NCI-H2227 (cell line): Measurements from ENCODE around the gene CTTNBP2NL.
A peak's percentile ranks its signal among the peaks of the same experiment; 100 is the strongest.
"Not testable (repeated sequence)": the region's sequence is repeated elsewhere in the genome, so short reads cannot be mapped to it uniquely, and the experiment has no call there.

ENCODE experiments used
- DNase-seq: peaks from one replicate; lab custom pipeline; 2025; ENCODE audit not compliant: unreplicated experiment; lab: John Stamatoyannopoulos, UW

CTTNBP2NL gene

DNA sequence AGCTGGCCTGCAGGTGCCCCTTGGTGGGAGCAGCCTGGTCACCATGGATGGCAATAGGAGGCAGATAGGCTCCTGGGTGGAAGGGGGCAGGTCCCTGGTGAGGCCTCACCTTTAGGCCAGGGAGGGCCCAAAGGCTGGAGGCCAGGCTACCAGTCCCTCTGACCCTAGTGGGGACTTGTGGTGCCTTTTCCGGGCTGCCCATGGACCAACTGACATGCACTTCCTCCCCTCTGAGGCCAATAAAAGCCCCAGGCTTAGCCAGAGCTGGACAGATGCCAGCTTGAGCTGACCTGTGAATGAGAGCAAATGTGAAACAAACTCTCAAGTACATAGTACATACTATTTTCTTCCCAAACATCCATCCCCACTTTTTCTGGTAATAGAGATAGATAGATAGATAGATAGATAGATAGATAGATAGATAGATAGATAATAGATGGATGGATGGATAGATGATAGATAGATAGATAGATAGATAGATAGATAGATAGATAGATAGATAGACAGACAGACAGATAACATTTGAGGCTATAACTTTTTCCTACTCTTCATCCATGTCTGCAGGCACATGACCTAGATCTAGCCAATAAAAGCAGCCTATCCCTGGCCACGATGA lies 9.2 kb upstream of the CTTNBP2NL start:
- DNase-seq = no peak

DNA sequence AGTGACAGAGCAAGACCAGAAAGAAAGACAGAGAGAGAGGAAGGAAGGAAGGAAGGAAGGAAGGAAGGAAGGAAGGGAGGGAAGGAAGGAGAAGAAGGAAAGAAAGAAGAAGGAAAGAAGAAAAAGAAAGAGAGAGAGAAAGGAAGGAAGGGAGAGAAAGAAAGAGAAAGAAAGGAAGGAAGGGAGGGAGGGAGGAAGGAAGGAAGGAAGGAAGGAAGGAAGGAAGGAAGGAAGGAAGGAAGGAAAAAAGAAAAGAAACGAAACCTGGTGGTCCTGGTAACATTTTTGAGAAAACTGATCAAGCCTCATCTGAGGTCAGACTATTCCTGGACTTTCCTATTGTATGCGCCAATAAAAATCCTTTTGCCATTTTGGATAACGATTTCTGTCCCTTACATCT lies 8.2 kb upstream of the CTTNBP2NL start:
- no peak for DNase-seq

DNA sequence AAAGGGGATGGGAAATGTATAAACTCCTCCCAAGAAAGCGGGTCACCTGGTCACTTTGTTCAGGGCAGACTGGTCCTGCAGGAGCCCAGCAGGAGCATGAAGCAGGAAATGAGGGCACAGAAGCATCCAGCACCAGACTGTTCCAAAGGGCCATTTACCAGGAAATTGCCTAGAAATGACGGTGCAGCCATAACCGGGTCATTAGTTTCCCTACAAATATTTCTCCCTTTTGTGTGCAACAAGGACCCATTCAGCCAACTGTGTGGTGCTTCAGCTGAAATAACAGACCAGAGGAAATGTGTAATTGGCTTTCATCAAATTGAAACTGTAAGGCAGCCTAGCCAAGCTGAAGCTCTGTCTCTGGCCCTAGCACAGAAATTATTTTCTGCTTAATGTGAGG lies 7.6 kb upstream of the CTTNBP2NL start:
- peak; percentile 26 for DNase-seq

DNA sequence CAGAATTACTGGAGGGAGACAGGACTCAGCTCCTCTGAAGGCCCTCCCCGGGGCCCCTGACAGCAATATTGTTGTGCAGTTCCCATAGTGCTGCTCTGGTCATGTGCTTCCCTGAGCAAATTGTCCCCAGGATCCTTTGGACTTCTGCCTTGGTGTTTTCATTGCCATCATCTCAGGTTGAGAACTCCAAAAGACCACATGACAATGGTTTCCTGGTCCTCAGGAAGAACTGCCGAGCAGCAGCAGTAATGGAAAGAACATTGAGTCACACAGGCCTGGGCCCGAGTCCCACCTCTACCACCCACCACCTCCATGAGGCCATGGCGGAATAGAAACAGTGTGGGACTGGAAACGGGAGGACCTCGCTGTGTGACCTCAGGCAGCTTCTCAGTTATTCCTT lies 6.3 kb upstream of the CTTNBP2NL start:
- no peak for DNase-seq

DNA sequence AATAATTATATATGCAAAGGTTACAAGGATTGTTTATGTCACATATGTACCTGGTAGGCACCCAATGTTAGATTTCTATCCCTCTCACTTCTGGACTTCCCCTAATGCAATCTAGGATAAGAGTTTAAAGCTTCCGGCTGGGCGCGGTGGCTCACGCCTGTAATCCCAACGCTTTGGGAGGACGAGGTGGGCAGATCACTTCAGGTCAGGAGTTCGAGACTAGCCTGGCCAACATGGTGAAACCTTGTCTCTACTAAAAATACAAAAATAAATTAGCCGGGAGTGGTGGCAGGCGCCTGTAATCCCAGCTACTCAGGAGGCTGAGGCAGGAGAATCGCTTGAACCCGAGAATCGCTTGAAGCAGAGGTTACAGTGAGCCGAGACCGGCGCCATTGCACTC lies 5.7 kb upstream of the CTTNBP2NL start:
- DNase-seq = not testable (repeated sequence)

DNA sequence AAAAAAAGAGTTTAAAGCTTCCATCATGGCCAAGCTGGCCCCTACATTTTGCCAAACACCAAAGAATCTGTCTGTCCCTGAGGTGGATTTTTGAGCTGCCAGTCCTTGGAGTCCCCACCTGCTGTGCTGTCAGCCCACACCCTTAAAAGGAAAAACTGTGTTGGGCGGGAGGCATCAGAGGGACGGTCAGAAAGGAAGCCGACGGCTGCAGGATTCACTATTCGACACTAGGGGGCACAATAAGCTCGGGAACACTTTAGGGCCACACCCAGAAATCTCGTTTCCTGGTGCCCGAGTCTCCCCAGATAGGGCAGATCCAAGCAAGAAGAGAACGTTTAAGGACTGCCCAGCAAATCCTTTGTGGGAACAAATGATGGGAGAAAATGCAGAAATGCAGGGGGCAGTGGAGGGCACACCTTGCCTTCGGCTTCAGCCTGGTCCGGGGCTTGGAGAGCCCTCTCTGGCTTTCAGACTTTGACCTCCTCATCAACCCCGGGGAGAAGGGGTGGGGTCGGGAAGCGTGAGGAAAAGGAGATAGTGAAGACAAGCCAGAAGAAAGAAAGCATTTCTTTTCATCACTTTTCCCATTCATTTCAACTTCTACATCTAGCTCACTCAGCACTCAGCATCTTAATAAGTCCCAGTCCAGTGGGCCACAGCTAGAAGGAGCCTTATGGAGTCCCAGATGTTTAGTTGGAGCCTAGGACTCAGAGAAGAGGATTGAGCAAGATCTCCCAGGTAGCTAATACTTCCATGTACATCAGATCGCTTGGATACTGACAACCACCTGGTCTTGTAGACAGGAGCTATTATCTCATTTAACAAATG lies 5.0 kb upstream of the CTTNBP2NL start:
- peak; percentile 97 for DNase-seq

DNA sequence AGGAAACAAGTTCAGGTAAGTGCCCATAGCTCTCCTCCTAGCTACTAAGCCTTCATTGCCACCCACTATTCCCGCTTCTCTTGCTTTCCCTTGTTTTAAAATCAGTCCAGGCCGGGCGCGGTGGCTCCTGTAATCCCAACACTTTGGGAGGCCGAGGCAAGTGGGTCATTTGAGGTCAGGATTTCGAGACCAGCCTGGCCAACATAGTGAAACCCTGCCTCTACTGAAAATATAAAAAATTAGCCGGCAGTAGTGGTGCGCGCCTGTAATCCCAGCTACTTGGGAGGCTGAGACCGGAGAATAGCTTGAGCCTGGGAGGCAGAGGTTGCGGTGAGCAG lies 4.4 kb upstream of the CTTNBP2NL start:
- DNase-seq = no peak

DNA sequence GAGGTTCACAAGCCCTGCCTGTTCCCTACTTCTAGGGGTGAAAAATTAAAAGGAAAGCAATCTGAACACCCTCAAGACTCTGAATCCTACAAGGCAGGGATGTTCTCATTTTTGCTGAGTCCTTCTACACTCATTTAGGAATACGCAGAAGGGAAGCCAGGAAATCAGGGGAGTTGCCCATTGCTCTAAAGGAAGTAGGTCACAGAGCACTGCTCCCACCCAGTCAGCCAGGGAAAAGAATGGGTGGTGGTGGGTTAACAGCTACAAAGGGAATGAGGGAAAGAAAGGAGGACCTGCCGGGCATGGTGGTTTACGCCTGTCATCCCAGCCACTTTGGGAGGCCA lies 2.4 kb upstream of the CTTNBP2NL start:
- DNase-seq = no peak

DNA sequence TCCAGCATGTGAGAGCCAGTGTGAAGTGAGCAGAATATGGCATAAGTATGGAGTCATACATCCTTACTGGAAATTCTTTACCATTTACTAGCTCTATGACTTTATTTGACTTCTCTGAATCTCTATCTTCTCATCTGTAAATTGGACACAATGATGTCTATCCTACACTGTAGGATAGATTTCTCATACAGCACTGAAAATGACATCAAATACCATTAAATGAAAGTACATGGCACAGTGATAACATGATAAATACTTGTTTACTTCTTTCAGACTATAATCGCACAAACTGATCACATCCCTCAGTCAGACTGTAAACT lies 1.3 kb upstream of the CTTNBP2NL start:
- no peak for DNase-seq

DNA sequence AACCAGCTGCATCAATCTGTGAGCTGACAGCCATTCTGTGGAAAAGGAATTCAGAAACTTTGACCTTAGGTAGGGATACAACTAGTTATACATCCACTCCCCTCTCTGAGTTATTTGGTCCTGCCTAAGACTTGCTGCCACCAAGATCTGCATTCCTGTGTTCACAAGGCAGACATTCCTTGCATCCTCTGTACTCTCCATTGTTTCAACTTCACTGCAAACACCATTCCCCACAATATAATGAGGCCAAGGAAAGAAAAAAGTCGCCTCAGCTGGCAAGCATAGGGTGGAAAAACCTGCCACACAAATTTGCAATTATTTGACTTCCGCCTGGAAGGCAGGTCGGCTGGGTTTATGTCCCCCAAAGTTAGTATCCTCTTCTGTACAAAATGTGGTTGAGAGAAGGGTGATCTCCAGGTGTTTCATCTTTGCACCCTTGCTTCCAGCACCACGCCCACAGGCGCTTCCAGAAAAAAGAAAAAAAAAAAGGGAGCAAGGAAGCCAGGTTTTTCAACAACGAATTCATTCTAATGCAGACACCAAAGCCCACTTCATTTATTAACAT lies 676 bp upstream of the CTTNBP2NL start:
- peak; percentile 23 for DNase-seq

DNA sequence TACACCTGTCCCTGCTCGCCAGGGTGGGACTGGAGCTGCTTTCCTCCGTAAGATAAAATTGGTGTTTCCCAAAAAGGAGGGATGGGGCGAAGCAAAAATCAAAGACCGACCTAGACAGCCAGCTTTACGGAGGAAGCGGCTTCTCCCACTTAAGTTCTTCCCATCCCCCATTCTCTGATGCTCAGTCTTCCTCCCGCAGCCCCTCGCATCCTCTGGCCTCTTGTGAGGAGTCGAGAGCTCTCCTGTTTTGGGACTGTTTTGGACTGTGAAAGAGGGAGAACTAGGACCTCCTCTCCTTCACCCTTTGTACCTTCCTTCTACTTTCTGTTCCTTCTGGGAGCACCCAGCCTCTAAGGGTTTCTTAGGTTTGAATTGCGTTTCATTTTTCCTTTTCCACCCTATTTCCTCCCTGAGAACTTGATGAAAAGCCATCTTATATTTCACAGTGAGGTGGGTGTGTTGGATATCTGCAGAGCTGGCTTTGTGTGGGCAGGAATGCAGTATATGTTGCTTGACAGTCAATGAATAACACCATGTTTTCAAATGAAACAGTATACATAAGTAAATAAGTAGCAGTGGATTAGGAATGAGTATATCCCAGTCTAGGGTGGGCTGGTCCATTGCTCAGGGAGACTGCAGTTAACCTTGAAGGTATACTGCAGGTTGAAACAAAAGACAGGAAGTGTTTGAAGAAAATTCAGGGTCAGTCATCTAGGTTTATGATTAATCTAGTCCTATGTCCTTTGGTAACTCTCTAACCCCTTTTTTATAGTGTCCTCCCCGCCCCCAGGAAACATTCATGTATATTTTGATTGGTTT lies 848 bp downstream of the CTTNBP2NL start:
- peak; percentile 38 for DNase-seq

DNA sequence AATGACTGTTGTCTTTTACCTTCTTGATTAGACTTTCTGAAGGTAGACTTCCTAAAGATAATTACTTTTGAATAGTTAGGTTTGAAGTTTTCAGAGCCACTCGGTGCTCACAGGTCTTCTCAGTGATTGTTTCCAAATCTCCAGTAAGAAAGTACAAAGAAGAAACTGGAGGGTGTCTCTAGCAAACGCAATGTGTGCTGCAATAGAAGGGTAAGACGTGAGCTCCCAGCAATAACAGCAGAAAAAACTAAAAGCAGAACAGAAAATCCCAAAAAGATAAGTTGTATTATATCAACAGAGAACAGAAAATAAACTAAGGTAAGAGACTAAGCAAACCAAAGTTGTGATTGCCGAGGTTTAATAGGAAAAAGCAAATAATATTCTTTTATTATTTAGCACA lies 1.8 kb downstream of the CTTNBP2NL start:
- no peak for DNase-seq

DNA sequence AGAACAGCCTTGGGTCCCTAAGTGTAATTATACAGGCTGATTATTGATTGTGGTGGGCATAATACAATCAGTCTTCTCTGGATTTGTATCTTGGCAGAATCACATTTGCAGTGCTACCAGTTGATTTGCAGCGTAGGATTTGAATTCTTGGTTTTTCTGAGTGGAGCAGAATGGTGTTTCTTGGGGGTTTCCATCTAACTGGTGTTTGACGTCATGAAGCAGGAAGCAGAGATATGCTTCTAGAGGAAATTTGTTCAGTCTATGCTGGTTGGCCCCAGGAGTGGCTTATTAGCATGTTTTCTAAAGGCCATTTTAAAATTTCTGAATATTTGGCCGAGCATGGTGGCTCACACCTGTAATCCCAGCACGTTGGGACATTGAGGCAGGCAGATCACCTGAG lies 3.4 kb downstream of the CTTNBP2NL start:
- DNase-seq = no peak

DNA sequence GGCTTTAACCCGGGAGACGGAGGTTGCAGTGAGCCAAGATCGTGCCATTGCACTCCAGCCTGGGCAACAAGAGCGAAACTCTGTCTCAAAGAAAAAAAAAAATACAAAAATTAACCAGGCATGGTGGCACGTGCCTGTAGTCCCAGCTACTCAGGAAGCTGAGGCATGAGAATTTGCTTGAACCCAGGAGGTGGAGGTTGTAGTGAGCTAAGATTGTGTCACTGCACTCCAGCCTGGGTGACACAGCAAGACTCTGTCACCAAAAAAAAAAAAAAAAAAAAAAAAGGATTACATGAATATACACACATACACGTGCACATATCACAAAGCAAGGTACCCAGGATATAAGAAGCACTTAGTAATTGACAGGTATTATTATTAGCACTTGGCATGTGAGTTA lies 4.7 kb downstream of the CTTNBP2NL start:
- not testable (repeated sequence) for DNase-seq

DNA sequence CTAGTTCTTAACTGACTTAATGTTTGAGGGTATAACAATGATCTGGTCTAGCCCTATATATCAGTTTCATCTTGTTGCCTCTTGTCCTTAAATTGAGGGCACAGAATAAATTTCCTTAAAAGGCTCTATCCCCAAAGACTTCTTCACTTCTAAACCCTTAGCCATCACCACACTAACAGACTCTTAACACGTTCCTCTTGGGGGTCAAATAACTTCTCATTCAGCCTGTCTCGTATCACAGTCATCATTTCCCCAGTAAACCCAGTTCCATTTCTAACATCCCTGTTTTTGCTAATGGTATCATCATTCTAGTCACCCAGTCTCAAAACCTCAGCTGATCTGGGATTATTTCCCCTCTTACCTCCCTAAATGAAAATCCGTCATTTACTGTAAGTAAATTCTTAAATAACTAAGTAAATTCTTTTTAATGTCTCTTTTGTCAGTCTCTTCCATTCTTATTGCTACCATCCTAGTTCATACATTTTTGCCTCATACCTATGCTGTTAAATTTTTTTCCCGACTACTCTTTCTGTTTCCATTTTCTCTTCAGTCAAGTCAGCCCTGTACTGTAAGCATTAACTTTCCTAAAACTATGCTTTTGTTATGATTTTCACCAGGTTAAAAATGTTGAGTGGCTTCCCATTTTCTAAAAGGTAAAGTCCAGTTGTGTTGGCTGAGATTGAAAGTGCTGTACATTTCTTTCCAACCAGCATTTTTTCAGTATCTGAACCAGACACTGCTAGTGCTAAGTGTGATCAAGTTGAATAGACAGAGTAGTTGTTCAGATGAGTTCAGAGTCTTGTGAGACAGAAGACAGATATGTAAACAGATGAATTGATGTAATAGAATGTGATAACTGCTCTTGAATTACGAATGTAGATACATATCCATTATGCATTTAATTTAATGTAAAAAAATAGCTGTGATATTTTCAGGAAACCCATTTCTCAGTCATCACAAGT lies 6.9 kb downstream of the CTTNBP2NL start:
- DNase-seq = no peak

DNA sequence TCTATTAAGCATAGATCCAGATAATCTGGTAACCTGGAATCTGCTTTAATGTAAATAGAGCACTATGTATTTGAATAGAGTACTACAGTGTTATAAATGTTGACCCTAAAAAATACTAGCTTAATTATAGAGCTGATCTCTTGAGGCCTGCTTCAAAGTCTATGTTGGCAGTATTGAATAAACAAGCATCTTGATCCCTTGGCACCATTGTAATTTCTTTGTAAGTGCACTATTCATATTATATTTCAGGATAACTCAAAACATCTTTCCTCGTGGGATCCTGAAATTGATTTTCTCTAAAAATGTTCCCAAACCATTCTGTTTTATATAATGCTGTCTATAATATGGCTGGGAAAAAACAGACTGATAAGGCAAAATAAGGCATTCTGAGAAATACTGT lies 10.8 kb downstream of the CTTNBP2NL start:
- no peak for DNase-seq

DNA sequence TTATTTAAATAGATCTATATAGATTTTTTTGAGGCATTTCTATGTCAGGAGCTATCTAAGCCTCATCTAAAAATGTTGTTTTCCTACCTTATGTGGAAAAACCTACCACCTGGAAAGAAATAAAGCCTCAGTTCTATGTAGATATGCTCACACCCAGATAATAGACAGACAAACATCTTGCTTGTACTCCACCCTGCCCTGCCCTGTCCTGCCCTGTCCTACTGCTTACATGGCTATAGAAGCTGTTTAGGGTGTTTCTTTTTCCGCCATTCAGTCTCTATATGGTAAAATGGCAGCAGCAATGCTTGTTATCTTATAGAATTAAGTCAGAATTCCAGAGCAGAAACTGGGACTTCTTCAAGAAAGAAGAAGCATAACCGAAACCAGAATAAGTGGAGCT lies 13.4 kb downstream of the CTTNBP2NL start:
- no peak for DNase-seq

DNA sequence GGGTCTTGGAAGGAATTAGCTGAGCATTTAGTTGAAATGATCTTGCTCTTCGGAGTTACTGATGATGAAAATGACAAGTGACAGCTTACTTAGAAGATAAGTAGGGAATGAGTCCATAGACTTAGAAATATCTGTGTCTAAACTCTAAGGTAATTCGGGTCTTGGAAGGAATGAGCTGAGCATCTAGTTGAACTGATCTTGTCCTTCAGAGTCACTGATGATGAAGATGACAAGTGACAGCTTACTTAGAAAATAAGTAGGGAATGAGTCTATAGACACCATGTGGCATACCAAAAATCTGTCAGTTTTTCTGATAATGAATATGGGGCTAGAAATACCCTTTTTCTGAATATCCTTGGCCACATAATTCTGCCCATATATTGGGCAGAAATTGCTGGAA lies 14.7 kb downstream of the CTTNBP2NL start:
- DNase-seq = no peak

DNA sequence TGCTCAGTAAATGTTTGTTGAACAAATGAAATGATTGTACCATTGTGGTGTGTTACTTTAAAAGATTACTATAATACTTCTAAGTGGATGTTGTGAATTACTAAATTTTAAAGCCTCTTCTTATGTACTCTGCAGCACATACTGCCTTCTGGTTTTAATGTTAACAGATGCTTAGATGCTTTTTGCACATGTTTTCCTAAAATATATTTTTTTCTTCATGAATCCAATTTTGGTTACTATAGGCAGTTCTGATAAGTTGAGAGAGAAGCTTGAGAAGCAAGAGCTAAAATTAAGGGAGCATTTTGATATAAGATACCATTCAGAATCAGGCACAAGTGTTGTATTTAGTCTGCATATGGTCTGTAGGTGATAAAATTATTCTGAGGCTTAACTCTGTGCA lies 21.3 kb downstream of the CTTNBP2NL start:
- no peak for DNase-seq

DNA sequence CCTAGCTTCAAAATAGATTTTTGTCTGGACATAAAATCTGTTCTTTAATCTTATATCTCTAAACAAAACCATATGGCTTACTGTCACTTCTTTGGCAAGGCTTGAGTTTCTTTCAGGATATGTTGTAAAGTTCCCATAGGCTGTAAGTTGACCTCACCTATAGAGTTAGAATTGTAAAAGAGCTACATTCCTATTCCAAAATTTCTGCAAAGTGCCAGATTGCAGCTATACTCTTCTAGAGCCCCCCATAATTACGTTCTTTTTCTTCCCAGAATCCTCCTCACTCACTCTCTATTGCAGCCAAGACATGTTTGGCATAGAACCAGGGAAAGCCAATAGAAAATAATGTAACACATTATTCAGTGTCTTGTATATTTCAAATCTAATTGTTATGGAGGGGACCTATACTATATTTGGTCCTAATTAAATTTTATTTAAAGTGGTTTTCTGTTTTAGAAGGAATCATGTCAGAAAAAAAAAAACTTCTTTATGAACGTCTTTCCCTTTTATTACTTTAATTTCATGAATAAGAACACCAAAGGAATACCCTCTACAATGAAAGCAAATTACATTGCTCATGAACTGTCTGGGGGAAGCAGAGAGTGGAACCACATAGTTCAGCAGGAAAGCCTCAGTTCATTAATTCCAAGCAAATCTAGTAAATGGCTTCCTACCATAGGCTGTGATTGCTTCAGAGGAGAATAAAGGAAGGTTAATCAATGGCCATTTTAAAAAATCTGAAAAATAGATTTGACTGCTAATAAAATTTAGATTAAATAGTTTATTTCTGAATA lies 22.3 kb downstream of the CTTNBP2NL start:
- DNase-seq = no peak
